ENCODE data around the gene DAP.

Gene DAP

GRCh38 chr5:10653751-10654400 is 107.2 kb downstream of the DAP start:
- no peak overlapping the region for H3K27ac ChIP-seq (ENCODE audit: low read depth, low read length)

DNA sequence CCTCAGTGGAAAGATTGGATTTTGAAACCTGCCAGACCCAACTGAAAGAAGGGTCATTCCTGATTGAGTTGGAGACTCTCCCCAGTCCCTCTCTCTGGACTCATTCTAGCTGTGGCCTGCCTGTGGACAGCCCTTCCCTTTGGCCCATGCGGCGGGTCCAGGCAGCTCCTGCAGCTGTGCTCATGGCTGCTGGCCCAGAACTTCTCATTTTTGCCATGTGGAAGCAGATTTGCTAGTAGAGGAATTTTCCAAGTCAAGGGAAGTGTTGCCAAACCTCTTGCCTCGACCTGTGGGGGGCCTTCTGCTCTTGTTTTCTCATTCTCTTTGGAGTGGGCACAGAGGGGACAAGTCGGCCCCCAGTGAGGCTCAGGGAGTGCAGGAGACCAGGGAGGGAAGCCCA is 108.0 kb downstream of the DAP start:
- Histone ChIP-seq H3K4me2 (ENCODE audit: low read length) (no peak overlapping the region), H3K9ac (ENCODE audit: low read length) (no peak overlapping the region), H3K36me3 (ENCODE audit: control insufficient read depth, insufficient read depth, low read length) (no peaks in the 10 kb centered on the region), H3K23ac (ENCODE audit: low read length) (no peak overlapping the region), H3K56ac (ENCODE audit: low read length) (no peak overlapping the region), H3K79me2 (ENCODE audit: control insufficient read depth, insufficient read depth, low read length) (no peaks in the 10 kb centered on the region), H3K79me1 (ENCODE audit: low read length) (no peaks in the 10 kb centered on the region), H4K5ac (ENCODE audit: low read length) (no peak overlapping the region), H2BK15ac (replicated peaks; ENCODE audit: low read depth) (no peak overlapping the region), H3K4ac (ENCODE audit: low read depth, low read length) (no peak overlapping the region), H2BK5ac (ENCODE audit: low read length) (no peak overlapping the region), H3K4me3 (ENCODE audit: low read length) (no peak overlapping the region), H2AK5ac (ENCODE audit: low read length) (no peak overlapping the region), H3K4me1 (ENCODE audit: control insufficient read depth, low read depth, low read length) (no peaks in the 10 kb centered on the region), H3K27me3 (ENCODE audit: insufficient read depth, low read length, poor library complexity) (no peaks in the 10 kb centered on the region), H3K27ac (ENCODE audit: low read depth, low read length) (no peak overlapping the region), H2BK120ac (ENCODE audit: low read depth, low read length) (no peak overlapping the region), H4K8ac (ENCODE audit: low read depth, low read length) (no peak overlapping the region), H3K18ac (ENCODE audit: low read length) (no peak overlapping the region)
- no CpG with 5 or more reads among the region's 4 CpGs for WGBS (ENCODE audit: extremely low coverage, insufficient coverage, low lambda C conversion rate)
- DNase-seq, result no peak

More at GRCh38 chr5:10653751-10654400, 107.2 kb downstream of the DAP start:
- Histone ChIP-seq H4K8ac (ENCODE audit: low read depth, low read length) (no peak overlapping the region), H3K27me3 (ENCODE audit: insufficient read depth, low read length, poor library complexity) (no peaks in the 10 kb centered on the region), H3K4me3 (ENCODE audit: low read length) (no peak overlapping the region), H3K23ac (ENCODE audit: low read length) (no peak overlapping the region), H3K4ac (ENCODE audit: low read depth, low read length) (no peak overlapping the region), H3K56ac (ENCODE audit: low read length) (no peak overlapping the region), H3K36me3 (ENCODE audit: control insufficient read depth, insufficient read depth, low read length) (no peaks in the 10 kb centered on the region), H2BK5ac (ENCODE audit: low read length) (no peak overlapping the region), H3K9ac (ENCODE audit: low read length) (no peak overlapping the region), H3K4me2 (ENCODE audit: low read length) (no peak overlapping the region), H3K18ac (ENCODE audit: low read length) (no peak overlapping the region), H3K79me2 (ENCODE audit: control insufficient read depth, insufficient read depth, low read length) (no peaks in the 10 kb centered on the region), H3K4me1 (ENCODE audit: control insufficient read depth, low read depth, low read length) (no peaks in the 10 kb centered on the region), H4K5ac (ENCODE audit: low read length) (no peak overlapping the region), H2AK5ac (ENCODE audit: low read length) (no peak overlapping the region), H2BK120ac (ENCODE audit: low read depth, low read length) (no peak overlapping the region), H2BK15ac (replicated peaks; ENCODE audit: low read depth) (no peak overlapping the region), H3K79me1 (ENCODE audit: low read length) (no peaks in the 10 kb centered on the region)
- no CpG with 5 or more reads among the region's 12 CpGs for WGBS (ENCODE audit: extremely low coverage, insufficient coverage, low lambda C conversion rate)
- no peak for DNase-seq

GRCh38 chr5:10652606-10653005 is 108.4 kb downstream of the DAP start:
- H3K27ac ChIP-seq (ENCODE audit: low read depth, low read length), result no peak overlapping the region
- no peak overlapping the region for H3K23ac ChIP-seq (ENCODE audit: low read length)
- H4K5ac ChIP-seq (ENCODE audit: low read length), result no peak overlapping the region
- H4K8ac ChIP-seq (ENCODE audit: low read depth, low read length), result no peak overlapping the region
- no CpG with 5 or more reads among the region's 8 CpGs for WGBS (ENCODE audit: extremely low coverage, insufficient coverage, low lambda C conversion rate)
- H2BK5ac ChIP-seq (ENCODE audit: low read length), result no peak overlapping the region
- no peak overlapping the region for H2BK120ac ChIP-seq (ENCODE audit: low read depth, low read length)
- no peaks in the 10 kb centered on the region for H3K36me3 ChIP-seq (ENCODE audit: control insufficient read depth, insufficient read depth, low read length)
- H2AK5ac ChIP-seq (ENCODE audit: low read length), result no peak overlapping the region
- no peak overlapping the region for H3K4ac ChIP-seq (ENCODE audit: low read depth, low read length)
- no peak overlapping the region for H3K18ac ChIP-seq (ENCODE audit: low read length)
- H3K9ac ChIP-seq (ENCODE audit: low read length), result no peak overlapping the region
- H3K4me2 ChIP-seq (ENCODE audit: low read length), result no peak overlapping the region
- no peaks in the 10 kb centered on the region for H3K79me1 ChIP-seq (ENCODE audit: low read length)
- no peak overlapping the region for H2BK15ac ChIP-seq (replicated peaks; ENCODE audit: low read depth)
- no peaks in the 10 kb centered on the region for H3K27me3 ChIP-seq (ENCODE audit: insufficient read depth, low read length, poor library complexity)
- DNase-seq, result no peak
- no peak overlapping the region for H3K56ac ChIP-seq (ENCODE audit: low read length)
- no peaks in the 10 kb centered on the region for H3K79me2 ChIP-seq (ENCODE audit: control insufficient read depth, insufficient read depth, low read length)
- H3K4me3 ChIP-seq (ENCODE audit: low read length), result no peak overlapping the region
- H3K4me1 ChIP-seq (ENCODE audit: control insufficient read depth, low read depth, low read length), result no peaks in the 10 kb centered on the region

DNA sequence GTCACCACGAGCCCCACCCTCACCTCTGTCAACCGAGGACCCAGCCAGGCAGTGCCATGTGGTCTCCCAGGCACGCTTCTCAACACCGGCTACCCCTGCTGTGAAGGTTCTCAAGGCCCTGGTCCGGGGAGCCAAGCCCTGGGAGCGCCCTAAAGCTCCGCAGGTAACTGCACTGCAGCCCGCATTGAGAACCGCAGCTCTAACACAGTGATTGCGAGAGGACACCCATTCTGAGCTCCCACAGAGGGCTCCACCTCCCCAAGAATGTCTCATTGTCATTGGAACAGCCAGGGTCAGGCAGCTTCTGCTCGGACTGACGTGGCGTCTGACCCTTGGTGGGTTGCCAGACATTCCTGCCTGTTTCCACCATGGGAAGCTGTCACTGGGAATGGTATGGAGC is 108.9 kb downstream of the DAP start:
- no peak overlapping the region for H4K8ac ChIP-seq (ENCODE audit: low read depth, low read length)
- H3K56ac ChIP-seq (ENCODE audit: low read length), result no peak overlapping the region
- H3K4ac ChIP-seq (ENCODE audit: low read depth, low read length), result no peak overlapping the region
- no peak overlapping the region for H2BK15ac ChIP-seq (replicated peaks; ENCODE audit: low read depth)
- no peak overlapping the region for H3K9ac ChIP-seq (ENCODE audit: low read length)
- no CpG with 5 or more reads among the region's 13 CpGs for WGBS (ENCODE audit: extremely low coverage, insufficient coverage, low lambda C conversion rate)
- H3K4me2 ChIP-seq (ENCODE audit: low read length), result no peak overlapping the region
- H2BK5ac ChIP-seq (ENCODE audit: low read length), result no peak overlapping the region
- H3K79me2 ChIP-seq (ENCODE audit: control insufficient read depth, insufficient read depth, low read length), result no peaks in the 10 kb centered on the region
- no peaks in the 10 kb centered on the region for H3K36me3 ChIP-seq (ENCODE audit: control insufficient read depth, insufficient read depth, low read length)
- H2BK120ac ChIP-seq (ENCODE audit: low read depth, low read length), result no peak overlapping the region
- H3K79me1 ChIP-seq (ENCODE audit: low read length), result no peaks in the 10 kb centered on the region
- H3K23ac ChIP-seq (ENCODE audit: low read length), result no peak overlapping the region
- no peak overlapping the region for H3K4me3 ChIP-seq (ENCODE audit: low read length)
- no peak overlapping the region for H3K27ac ChIP-seq (ENCODE audit: low read depth, low read length)
- no peaks in the 10 kb centered on the region for H3K4me1 ChIP-seq (ENCODE audit: control insufficient read depth, low read depth, low read length)
- peak; percentile 28 for DNase-seq
- H4K5ac ChIP-seq (ENCODE audit: low read length), result no peak overlapping the region
- no peaks in the 10 kb centered on the region for H3K27me3 ChIP-seq (ENCODE audit: insufficient read depth, low read length, poor library complexity)
- H3K18ac ChIP-seq (ENCODE audit: low read length), result no peak overlapping the region
- no peak overlapping the region for H2AK5ac ChIP-seq (ENCODE audit: low read length)

DNA sequence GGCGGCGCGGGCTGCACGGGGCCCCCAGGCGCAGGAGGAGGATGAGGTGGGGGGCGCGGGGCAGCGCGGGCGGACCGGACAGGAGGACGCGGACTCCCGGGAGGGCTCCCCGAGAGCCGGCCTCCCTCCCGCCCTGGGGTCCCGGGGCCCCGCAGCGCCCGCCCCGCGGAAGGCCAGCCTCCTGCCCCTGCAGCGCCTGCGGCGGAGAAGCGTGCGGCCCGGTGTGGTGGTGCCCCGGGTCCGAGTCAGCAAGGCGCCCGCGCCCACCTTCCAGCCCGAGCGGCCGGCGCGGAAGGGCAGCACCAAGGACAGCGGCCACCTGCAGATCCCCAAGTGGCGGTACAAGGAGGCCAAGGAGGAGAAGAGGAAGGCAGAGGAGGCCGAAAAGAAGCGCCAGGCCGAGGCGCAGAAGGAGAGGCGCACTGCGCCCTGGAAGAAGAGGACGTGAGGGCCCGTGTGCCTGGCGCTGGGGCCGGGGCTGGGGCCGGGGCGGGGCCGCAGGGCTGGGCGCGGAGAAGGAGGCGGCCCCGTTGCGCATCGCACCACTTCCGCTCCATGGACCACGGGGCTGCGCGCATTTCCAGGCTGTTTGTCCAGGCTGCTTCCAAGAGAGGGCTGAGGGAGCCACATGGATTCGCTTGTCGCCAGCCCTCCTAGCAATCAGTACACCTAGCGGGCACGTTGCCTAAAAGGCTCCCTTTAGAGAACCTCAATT is 111.2 kb downstream of the DAP start:
- Histone ChIP-seq H3K79me2 (ENCODE audit: control insufficient read depth, insufficient read depth, low read length) (no peaks in the 10 kb centered on the region), H3K79me1 (ENCODE audit: low read length) (no peaks in the 10 kb centered on the region), H3K27me3 (ENCODE audit: insufficient read depth, low read length, poor library complexity) (no peaks in the 10 kb centered on the region), H3K36me3 (ENCODE audit: control insufficient read depth, insufficient read depth, low read length) (no peaks in the 10 kb centered on the region), H3K23ac (ENCODE audit: low read length) (no peak overlapping the region), H4K8ac (ENCODE audit: low read depth, low read length) (no peak overlapping the region), H2AK5ac (ENCODE audit: low read length) (no peak overlapping the region), H3K9ac (ENCODE audit: low read length) (no peak overlapping the region), H2BK5ac (ENCODE audit: low read length) (no peak overlapping the region), H3K27ac (ENCODE audit: low read depth, low read length) (no peak overlapping the region), H4K5ac (ENCODE audit: low read length) (no peak overlapping the region), H3K4me3 (ENCODE audit: low read length) (no peak overlapping the region), H3K18ac (ENCODE audit: low read length) (no peak overlapping the region), H3K4ac (ENCODE audit: low read depth, low read length) (no peak overlapping the region), H2BK120ac (ENCODE audit: low read depth, low read length) (no peak overlapping the region), H2BK15ac (replicated peaks; ENCODE audit: low read depth) (no peak overlapping the region), H3K56ac (ENCODE audit: low read length) (no peak overlapping the region), H3K4me2 (ENCODE audit: low read length) (no peak overlapping the region), H3K4me1 (ENCODE audit: control insufficient read depth, low read depth, low read length) (no peaks in the 10 kb centered on the region)
- no CpG with 5 or more reads among the region's 68 CpGs for WGBS (ENCODE audit: extremely low coverage, insufficient coverage, low lambda C conversion rate)
- DNase-seq, result no peak

Measured in mesendoderm (in vitro differentiated cells).